ACHN (cell line): ENCODE measurements around the gene POC1A.

ENCODE experiments used
- DNase-seq: peaks from one replicate; pipeline ENCODE4 v3.0.0-alpha.2; 2015
- in situ Hi-C: cut with HindIII; loops from 2 replicates; pipeline ENCODE4 v1.10.0; 2017; ENCODE audit warnings: low sequenced_read_pairs, low pct_ligation_motif_present, low pct_unique_long_range_greater_than_20kb

POC1A gene

DNA sequence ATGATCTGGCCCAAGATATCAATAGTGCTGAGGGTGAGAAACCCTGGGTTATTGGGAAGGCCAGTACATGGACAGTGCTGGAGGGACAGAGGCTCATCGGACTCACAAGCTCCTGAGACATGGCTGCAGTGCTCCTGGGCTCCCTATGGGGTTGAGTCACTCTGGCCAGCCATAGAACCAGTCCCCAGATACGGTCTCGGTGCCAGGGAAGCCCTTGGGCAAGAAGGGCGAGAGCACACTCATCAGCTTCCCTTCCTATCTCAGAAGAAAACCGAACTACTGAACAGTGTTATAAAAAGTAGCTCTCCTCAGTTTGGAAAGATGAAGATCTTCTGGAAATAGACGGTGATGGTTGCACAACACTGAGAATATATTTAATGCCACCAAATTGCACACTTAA, 34.4 kb downstream of the POC1A start:
- in situ Hi-C loops, result no loop called here
- DNase-seq, result no peak

- DNase-seq, result no peak
- in situ Hi-C loops, result no loop called here
These were observed 35.1 kb downstream of the POC1A start for GRCh38 chr3:52119099-52119498.

- no peak for DNase-seq
- in situ Hi-C loops, result no loop called here
These were observed 35.9 kb downstream of the POC1A start for GRCh38 chr3:52118156-52118875.

DNA sequence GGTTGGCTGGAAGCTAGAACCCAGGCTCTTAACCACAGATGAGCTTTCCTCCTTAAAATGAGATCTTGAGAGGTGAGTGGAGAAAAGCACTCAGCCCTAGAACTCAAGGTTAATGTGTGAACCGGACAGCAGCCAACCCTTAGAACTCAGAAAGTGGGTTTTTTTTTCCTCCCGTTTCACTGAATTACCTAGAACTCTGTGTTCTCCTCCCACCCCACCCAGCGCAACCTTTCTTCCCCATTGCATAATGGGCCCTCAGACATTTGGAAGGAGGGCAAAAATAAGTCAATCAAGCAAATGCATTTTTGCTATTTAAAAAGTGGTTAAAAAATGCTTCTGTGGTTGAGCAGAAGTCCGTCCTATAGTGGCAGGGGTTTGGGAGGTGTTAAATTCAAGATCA, 36.7 kb downstream of the POC1A start:
- in situ Hi-C loops, result no loop called here
- DNase-seq, result no peak

DNA sequence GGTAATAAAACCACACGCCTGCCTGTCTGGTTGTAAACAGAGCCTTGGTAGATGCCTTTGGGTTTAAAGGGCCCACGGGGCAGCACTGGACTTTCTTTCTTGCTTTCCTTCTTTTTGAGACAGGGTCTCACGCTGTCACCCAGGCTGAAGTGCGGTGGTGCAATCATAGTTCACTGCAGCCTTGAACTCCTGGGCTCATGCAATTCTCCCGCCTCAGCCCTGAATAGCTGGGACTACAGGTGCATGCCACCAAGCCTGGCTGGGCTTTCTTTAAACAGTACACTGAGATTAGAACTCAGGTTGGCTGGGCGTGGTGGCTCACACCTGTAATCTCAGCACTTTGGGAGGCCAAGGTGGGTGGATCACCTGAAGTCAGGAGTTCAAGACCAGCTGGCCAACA, 42.2 kb downstream of the POC1A start:
- in situ Hi-C loops, result no loop called here
- DNase-seq, result no peak

- in situ Hi-C loops, result no loop called here
- no peak for DNase-seq
These were observed 43.7 kb downstream of the POC1A start for GRCh38 chr3:52110502-52110901.

- DNase-seq, result no peak
- in situ Hi-C loops, result no loop called here
These were observed 44.5 kb downstream of the POC1A start for GRCh38 chr3:52109611-52110301.

GRCh38 chr3:52108302-52109232, 45.7 kb downstream of the POC1A start:
- DNase-seq, result no peak
- in situ Hi-C loops, result no loop called here

DNA sequence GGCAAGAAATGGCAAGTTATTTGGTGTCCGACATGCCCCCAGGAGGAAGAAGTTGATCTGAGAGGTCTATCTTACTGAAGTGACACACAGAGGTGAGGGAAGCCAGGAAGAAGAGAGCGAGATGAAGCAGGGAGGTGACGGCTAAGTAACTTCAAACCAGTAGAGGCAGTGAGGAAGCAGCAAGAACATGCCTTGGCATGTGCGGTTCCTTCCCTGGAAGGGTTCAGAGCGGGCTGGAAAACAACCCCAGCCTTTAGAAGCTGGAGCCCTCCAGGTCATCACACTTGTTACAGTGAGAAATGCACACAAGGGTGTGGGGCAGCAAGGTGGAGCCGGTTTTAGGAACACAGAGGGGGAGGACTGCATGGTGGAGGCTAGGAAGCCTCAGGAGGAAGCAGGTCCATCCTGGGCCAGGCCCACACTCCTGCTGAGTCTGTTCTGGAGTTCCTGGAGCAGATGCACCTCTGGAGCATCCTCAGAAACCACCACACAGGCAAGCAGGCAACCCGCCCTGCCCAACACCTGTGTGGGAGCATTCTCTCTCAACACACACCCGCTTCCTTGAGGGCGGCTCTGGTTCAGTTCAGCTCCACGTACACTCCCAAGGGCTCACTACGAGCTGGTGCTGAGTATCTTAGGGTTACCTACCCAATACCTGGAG, 47.1 kb downstream of the POC1A start:
- in situ Hi-C loops, result no loop called here
- no peak for DNase-seq

DNA sequence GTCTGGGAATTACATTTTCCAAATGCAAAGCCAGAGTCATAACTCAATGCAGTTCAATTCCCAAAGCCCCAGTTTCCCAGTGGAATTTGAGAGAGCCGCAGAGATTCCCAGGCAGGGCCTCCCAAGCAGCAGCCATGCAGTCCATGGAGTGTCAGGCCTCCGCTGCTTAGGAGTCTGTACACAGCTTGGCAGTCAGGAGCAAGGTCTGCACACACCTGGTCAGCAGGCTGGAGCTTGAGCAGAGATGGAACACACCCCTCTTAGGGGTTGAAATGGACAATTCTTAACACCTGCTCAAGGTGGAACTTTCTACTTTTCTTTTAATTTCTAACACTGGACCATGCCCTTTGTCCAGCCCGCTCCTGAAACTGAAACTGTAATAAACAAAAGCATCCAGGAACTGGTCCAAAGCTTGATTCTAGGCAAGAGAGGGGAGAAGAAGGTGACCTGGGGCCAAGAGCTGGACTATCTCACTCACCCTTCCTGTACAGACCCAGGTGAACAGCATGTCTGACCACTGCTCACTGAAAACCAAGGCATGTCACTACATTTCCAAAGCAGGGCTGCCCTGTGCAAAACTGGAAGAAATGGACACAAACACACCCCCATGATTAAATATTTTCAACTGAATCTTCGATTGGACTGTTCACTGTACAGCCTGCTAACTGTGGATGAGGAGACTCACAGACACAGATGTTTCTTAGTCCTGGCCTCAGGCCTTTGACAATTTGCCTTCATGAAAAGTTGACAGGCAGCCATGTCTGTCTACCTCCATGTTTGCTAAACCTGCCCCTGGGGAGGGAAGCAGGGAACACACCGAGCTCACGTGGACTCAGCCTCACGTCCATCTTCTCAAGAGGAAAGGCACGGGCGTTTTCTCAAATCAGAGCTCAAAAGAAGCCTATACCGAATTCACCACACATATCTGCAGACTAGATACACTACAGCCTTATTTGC, 49.3 kb downstream of the POC1A start:
- no peak for DNase-seq
- in situ Hi-C loops, result no loop called here

GRCh38 chr3:52102934-52103333, 51.3 kb downstream of the POC1A start:
- in situ Hi-C loops, result no loop called here
- DNase-seq, result no peak

DNA sequence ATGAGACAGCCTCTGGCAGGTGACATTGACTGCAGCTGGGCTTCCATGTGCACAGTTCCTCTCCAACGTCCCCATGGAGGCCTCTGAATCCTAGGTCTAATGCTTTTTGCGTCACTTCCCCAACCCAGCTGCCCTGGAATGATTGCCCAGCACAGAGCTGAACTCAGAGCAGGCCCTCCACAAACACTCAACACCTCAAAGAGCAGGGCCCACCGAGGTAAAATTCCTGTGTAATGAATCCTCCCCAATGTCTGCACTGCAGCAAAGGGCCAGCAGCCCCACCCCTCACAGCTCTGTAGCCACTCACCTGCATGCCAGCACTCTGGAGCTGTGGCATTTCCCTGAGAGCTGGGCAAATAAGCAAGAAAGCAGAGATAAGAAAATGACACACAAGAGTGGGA, 55.2 kb downstream of the POC1A start:
- no peak for DNase-seq
- in situ Hi-C loops, result no loop called here

DNA sequence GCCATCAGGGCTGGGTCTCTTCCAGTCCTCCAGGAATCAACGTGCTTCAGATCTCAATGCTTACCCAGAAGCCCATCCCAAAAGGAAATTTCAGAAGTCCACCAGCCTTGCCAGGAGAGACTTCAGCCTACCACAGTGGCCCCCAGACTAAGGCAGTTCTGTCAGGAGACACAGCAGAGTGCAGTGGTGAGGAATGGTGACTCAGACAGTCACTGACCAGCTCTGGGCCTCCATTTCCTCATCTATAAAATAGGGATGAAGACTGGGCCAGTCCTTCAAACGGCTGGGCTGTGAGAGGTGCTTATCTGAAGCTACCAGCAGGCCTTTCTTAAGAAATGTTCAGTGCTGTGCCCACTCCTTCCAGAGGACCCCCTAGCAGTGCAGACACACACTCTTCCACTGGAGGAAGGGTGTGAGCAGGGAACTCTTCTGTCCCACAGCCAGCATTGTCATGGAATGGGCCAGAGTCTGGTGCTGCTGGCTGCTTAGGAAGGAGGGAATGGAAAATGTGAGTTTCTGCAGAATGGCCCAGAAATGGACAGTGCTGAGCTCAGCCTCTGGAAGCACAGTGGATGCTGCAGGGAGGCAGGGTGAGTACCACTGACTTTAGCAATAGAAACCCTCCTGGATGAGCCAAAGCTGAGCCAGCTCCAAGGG, 56.2 kb downstream of the POC1A start:
- in situ Hi-C loops, result no loop called here
- no peak for DNase-seq

DNA sequence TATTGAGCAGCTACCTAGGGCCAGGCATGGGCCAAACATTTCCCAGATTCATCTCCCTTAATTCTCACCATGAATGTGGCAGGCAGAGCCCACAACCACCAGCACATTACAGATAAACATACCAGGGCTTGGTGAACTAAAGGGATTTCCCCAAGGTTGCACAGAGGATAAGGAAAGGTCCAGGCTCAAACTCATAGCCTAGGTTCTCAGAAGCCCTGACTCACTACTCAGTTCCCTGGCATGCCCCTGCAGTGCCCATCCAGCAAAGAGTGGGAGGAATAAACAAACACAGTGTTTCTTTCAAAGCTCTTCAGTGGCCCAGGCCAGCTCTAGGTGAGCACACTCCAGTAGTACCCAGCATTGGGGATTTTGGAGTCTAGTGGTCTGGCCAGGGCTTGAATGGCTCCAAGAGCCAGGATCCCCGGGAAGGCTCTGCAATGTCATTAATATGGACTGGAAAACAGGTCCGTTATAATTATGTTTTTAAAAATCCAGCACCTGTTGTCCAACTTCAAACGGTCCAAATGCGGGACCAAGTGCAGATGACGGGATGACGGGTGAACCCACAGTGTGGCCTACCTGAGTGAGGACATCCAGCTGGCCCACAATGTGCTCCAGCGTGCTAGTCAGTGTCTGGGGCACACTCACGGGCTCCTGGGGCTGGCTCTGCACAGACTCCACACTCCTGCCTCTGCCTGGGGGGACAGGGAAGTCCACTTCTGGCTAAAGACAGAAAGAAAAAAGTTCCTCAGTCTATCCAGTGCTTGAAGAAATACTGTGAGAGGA, 58.0 kb downstream of the POC1A start:
- in situ Hi-C loops, result no loop called here
- DNase-seq, result no peak

DNA sequence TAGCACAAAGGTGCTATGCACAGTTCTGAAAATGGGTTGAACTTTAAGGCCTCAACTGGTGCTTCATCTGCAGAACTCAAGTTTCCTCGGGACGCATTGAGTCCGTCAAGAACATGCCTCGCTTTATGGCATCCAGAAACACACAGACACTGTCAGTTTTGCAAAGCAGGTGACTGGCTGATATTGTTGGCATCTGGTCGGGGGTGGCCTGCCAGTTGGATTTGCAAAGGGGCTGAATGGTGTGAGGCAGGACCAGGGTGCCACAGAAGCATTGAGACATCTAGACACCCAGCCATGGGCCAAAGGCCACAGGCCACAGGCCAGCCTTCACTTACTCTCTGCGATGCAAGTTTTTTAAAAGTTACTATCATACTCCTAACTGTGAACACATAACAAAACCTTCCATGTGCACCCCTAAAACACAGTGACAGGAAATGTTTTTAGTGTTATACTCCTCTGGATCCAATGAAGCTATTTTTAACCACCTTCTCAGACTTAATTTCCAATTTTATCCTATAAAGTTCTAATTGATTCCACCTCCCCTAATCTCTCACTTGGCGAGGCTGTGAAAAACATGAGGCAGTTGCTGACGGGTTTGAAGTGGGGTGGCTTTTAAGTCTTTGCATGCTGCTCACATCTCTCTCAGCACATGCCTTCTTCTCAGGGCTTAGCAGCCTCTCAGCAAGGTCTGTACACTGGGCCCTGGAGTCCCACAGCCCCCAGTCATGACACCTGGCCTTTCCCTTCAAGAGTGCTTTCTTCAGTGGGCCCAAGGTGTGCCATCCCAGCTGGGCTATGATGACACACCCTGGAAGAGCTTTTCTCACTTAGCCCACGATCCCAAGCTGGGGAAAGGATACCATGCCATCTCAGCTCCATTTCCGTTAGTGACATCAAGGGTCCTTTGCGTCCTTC, 59.4 kb downstream of the POC1A start:
- no peak for DNase-seq
- in situ Hi-C loops, result no loop called here
